H1 (cell line): ENCODE data around the gene KIF25. TPM values are rescaled to one million over a fixed set of nuclear protein-coding genes. Genes with fewer than 3 reads are reported as not detected.

Experiments used
- FOSL1 ChIP-seq: IDR thresholded peaks from 2 replicates; pipeline ENCODE4 v1.6.1; 2011; ENCODE audit warnings: mild to moderate bottlenecking, low read depth, low read length, moderate library complexity; ENCODE audit not compliant: insufficient read depth
- MAFK ChIP-seq: IDR thresholded peaks from 2 replicates; pipeline ENCODE4 v1.6.1; 2012; ENCODE audit warnings: low read depth, mild to moderate bottlenecking, improper control_type of control experiment, low read length
- NRF1 ChIP-seq: IDR thresholded peaks from 2 replicates; pipeline ENCODE4 v1.6.1; 2011; ENCODE audit warnings: mild to moderate bottlenecking, low read depth, low read length, improper control_type of control experiment
- POU5F1 ChIP-seq: IDR thresholded peaks from 2 replicates; pipeline ENCODE4 v1.6.1; 2011; ENCODE audit warnings: low read depth, mild to moderate bottlenecking, low read length, moderate library complexity
- RFX5 ChIP-seq: IDR thresholded peaks from 2 replicates; pipeline ENCODE4 v1.6.1; 2011; ENCODE audit warnings: low read depth, low read length, improper control_type of control experiment, borderline replicate concordance
- TBP ChIP-seq: IDR thresholded peaks from 2 replicates; pipeline ENCODE4 v1.6.1; 2011; ENCODE audit warnings: low read depth, low read length, improper control_type of control experiment
- polyA plus RNA-seq, 7 experiments: library from polyadenylated mRNA; depleted of rRNA in 3 of 7; stranded (reverse) in 5 of 7; unstranded in 2 of 7; fragments of >200 nt in 5 of 7; fragments of 200-250 nt in 2 of 7; gene quantifications; 1 replicate in 5 of 7; 2 replicates in 1 of 7; 4 replicates in 1 of 7; pipeline versions ENCODE4 v1.2.1 to v1.2.3, GENCODE V29; 2011 to 2013; ENCODE audit warnings: missing spikeins in 2 of 7, mixed read lengths in 2 of 7
- total RNA-seq: library from RNA; stranded (reverse); fragmentation: NEBNext Ultra II Directional; extraction: Animal tissue kit (Norgen Biotek cat#: 25700); gene quantifications from 2 replicates; pipeline ENCODE4 v1.2.1, GENCODE V29; 2021

KIF25 gene
- total and polyA plus RNA-seq, 2 of the 8 experiments (the other 6 are each of a cell fraction or from before 2014, with no cell fraction given), result 1.5 to 2.0 TPM

DNA sequence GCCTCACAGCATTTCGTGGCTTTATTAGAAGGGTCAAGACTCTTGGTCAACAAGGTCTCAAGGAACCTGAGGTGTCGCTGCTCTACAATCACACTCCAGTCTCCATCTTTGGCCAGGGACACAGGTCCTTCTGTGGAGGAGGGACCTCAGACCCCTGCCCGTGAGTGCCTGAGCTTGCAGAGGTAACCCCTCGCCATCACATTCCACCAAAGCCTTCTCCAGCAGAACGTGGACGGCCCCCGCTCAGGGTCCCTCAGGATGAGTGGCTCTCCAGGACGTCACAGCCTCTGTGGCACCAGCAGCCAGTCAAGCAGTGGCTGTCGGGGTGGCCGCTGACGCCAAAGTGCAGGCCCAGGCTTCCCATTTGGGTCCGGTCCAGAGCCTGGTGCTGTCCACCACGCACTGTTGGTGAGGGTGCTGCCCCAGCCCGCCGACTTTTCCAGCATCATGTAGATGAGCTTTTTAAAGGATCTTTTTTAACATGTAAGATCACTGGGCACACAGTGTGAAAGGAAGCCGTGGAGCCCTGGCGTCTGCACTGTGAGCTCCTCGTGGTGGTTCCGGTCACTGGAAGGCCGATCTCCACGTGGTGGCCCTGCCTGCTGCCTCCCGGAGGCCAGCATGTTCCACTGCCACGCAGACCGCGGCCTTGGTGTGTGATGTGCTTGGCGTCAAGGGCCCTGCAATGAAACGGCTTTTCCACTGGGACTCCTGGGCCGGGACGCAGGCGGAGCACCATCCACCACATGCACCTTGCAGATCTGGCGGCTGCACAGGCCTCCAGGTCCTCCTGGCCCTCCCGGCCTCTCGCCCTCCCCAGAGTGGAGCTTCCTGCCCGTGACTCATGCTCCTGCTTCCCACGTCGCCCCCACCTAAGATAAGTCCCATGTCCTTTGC lies 8.3 kb upstream of the KIF25 start (continued):
- TF ChIP-seq RFX5 (no peak), TBP (no peak), NRF1 (no peak), FOSL1 (no peak), MAFK (no peak), POU5F1 (no peak)
